OCI-LY1 (cell line): ENCODE data around the gene RCC1.

Experiments used
- H2AFZ ChIP-seq: fragments of 200-600 bp; sonication (generic), shearing (Covaris generic); 2 replicates; pipeline ENCODE4 v1.6.0; 2014; ENCODE audit warnings: antibody characterized with exemption, mild to moderate bottlenecking, low read length
- H3F3A ChIP-seq: fragments of 200-600 bp; sonication (generic), shearing (Covaris generic); 2 replicates; pipeline ENCODE4 v1.6.0; 2014; ENCODE audit warnings: mild to moderate bottlenecking, antibody characterized with exemption, low read length, moderate library complexity; ENCODE audit not compliant: insufficient read depth
- H3K27ac ChIP-seq: fragments of 200-600 bp; sonication (generic); 2 replicates; pipeline ENCODE4 v1.5.1; 2014; ENCODE audit warnings: low read length, mixed run types, mild to moderate bottlenecking, low read depth; ENCODE audit not compliant: poor library complexity, severe bottlenecking
- H3K27me3 ChIP-seq: fragments of 200-600 bp; sonication (generic); 2 replicates; pipeline ENCODE4 v1.6.0; 2014; ENCODE audit warnings: antibody characterized with exemption, mild to moderate bottlenecking, low read length, moderate library complexity; ENCODE audit not compliant: insufficient read depth
- H3K36me3 ChIP-seq: fragments of 200-600 bp; sonication (generic); 2 replicates; pipeline ENCODE4 v1.6.1; 2014; ENCODE audit warnings: mild to moderate bottlenecking, antibody characterized with exemption, low read length, moderate library complexity, mixed read lengths; ENCODE audit not compliant: insufficient read depth
- H3K4me1 ChIP-seq: fragments of 200-600 bp; sonication (generic); 2 replicates; pipeline ENCODE4 v1.5.1; 2014; ENCODE audit warnings: mild to moderate bottlenecking, low read length, moderate library complexity; ENCODE audit not compliant: insufficient read depth, severe bottlenecking
- H3K4me2 ChIP-seq: fragments of 200-600 bp; sonication (generic), shearing (Covaris generic); 2 replicates; pipeline ENCODE4 v1.6.1; 2014; ENCODE audit warnings: low read length
- H3K4me3 ChIP-seq: fragments of 200-600 bp; sonication (generic); 2 replicates; pipeline ENCODE4 v1.5.1; 2014; ENCODE audit warnings: low read length, low read depth, mild to moderate bottlenecking, mixed read lengths; ENCODE audit not compliant: poor library complexity, severe bottlenecking
- H3K79me2 ChIP-seq: fragments of 200-600 bp; shearing (Covaris generic); 2 replicates; pipeline ENCODE4 v1.6.1; 2016; ENCODE audit warnings: mixed run types, low read length, mixed read lengths; ENCODE audit not compliant: insufficient read depth
- H3K9ac ChIP-seq: fragments of 200-600 bp; sonication (generic), shearing (Covaris generic); 2 replicates; pipeline ENCODE4 v1.6.1; 2014; ENCODE audit warnings: mild to moderate bottlenecking, low read length, mixed read lengths
- H3K9me2 ChIP-seq: fragments of 200-600 bp; sonication (generic), shearing (Covaris generic); 2 replicates; pipeline ENCODE4 v1.6.1; 2014; ENCODE audit warnings: low read depth, mild to moderate bottlenecking, low read length, mixed read lengths
- H3K9me3 ChIP-seq: fragments of 200-600 bp; shearing (Covaris generic); 2 replicates; pipeline ENCODE4 v1.6.1; 2014; ENCODE audit warnings: low read length, mixed read lengths
- H4K20me1 ChIP-seq: fragments of 200-600 bp; sonication (generic), shearing (Covaris generic); 2 replicates; pipeline ENCODE4 v1.6.0; 2016; ENCODE audit warnings: mild to moderate bottlenecking, low read length; ENCODE audit not compliant: insufficient read depth
- CTCF ChIP-seq: fragments of 200-600 bp; sonication (generic), shearing (Covaris generic); IDR thresholded peaks from 2 replicates; pipeline ENCODE4 v1.5.1; 2017; ENCODE audit warnings: mild to moderate bottlenecking, antibody characterized with exemption, low read length, moderate library complexity, mixed read lengths
- EZH2 ChIP-seq: fragments of 200-600 bp; sonication (generic), shearing (Covaris generic); IDR thresholded peaks from 2 replicates; pipeline ENCODE4 v1.8.0; 2017; ENCODE audit warnings: borderline replicate concordance, mixed run types, mild to moderate bottlenecking, antibody characterized with exemption, low read length, moderate library complexity, mixed read lengths

Gene RCC1

DNA sequence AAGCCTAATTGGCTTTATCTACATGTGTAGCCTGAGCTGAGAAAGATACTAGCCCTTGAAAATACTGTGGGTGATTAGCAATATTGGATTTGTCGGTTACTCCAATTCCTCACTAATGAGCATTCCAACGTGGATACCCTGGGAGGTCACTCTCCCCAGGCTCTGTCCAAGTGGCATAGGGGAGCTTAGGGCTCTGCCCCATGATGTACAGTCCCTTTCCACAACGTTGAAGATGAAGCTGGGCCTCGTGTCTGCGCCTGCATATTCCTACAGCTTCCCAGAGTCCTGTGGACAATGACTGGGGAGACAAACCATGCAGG lies 2.6 kb downstream of the RCC1 start:
- peaks cover 25% of the 10 kb centered on the region for H3K79me2 ChIP-seq
- peak overlapping the region; percentile 96 for H3K4me2 ChIP-seq
- H3F3A ChIP-seq, result peaks cover 45% of the 10 kb centered on the region
- peaks cover 74% of the 10 kb centered on the region for H3K36me3 ChIP-seq
- TF ChIP-seq CTCF (no peak), EZH2 (no peak)
- H3K9me3 ChIP-seq, result no peaks in the 10 kb centered on the region
- peak overlapping the region; percentile 81 for H3K9ac ChIP-seq
- H2AFZ ChIP-seq, result no peak overlapping the region
- peaks cover 46% of the 10 kb centered on the region for H3K4me1 ChIP-seq
- H4K20me1 ChIP-seq, result no peaks in the 10 kb centered on the region
- peak overlapping the region; percentile 89 for H3K4me3 ChIP-seq
- peak overlapping the region; percentile 88 for H3K27ac ChIP-seq
- H3K9me2 ChIP-seq, result no peaks in the 10 kb centered on the region
- H3K27me3 ChIP-seq, result no peaks in the 10 kb centered on the region

DNA sequence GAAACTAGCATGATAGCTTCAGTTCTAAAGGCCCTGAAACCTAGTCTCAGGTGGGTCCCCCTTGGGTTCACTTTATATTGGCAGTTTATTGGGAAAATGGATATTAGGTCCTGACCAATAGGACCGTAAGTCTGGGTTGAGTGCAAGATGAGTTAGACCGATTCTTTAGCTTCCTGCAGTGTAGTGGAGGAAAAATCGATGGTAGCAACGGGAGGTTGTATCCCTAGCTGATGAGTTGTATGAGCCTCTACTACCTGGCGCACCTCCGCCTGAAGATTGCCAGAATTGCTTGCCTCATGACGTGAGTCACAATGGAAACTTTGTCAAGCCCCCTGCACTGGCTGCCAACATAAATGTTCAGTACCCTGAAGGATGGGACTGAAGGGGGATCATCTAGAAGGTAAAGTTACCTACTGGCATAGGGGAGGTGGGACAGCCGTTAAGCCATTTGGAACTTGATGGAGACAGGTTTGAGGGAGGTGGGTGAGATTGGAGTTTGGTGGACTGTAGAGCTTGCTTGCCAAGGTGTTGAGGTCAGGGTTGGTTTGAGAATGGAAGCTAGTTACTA lies 3.9 kb downstream of the RCC1 start:
- Histone ChIP-seq H3K4me3 (peak overlapping the region; percentile 89), H3F3A (peaks cover 45% of the 10 kb centered on the region), H3K79me2 (peaks cover 25% of the 10 kb centered on the region), H3K9me3 (no peaks in the 10 kb centered on the region), H2AFZ (no peak overlapping the region), H3K4me2 (peak overlapping the region; percentile 96), H3K9me2 (no peaks in the 10 kb centered on the region), H3K36me3 (peaks cover 82% of the 10 kb centered on the region), H3K9ac (peak overlapping the region; percentile 81), H3K4me1 (peaks cover 44% of the 10 kb centered on the region), H4K20me1 (no peaks in the 10 kb centered on the region), H3K27me3 (no peaks in the 10 kb centered on the region), H3K27ac (peak overlapping the region; percentile 88)
- TF ChIP-seq CTCF, result no peak
- TF ChIP-seq EZH2, result no peak

DNA sequence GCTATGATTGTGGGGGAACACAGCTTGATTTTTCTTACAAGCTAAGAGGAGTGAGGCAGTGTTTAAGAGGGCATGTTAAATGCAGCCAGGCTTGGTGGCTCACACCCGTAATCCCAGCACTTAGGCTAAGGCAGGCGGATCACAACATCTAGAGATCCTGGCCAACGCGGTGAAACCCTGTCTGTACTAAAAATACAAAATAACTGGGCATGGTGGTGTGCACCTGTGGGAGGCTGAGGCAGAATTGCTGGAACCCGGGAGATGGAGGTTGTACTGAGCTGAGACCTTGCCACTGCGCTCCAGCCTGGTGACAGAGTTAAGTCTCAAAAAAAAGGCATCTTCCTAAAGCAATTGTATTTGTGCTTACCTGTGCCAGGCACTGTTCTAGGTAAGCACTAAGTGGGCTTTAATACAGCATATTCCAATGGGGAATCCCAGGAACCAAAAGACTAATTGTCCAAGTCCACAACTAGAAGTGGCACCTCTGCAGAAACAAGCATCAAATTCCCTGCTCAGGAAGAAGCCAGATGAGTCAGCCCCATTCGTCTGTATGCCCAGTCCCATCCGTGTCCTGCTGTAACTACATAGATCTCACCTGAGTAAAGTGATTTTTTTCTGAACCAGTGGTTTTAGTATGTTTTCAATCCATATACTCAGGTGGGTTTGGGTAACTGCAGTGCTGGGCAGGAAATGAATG lies 4.6 kb downstream of the RCC1 start:
- Histone ChIP-seq H4K20me1 (no peaks in the 10 kb centered on the region), H3K9ac (peak overlapping the region; percentile 81; the same call in 1 of the 2 replicates), H3K9me2 (no peaks in the 10 kb centered on the region), H2AFZ (no peak overlapping the region), H3K9me3 (no peaks in the 10 kb centered on the region), H3K36me3 (peaks cover 84% of the 10 kb centered on the region), H3K4me3 (peak overlapping the region; percentile 89), H3K4me1 (peaks cover 41% of the 10 kb centered on the region), H3F3A (peaks cover 45% of the 10 kb centered on the region), H3K27ac (peak overlapping the region; percentile 88), H3K79me2 (peaks cover 25% of the 10 kb centered on the region), H3K27me3 (no peaks in the 10 kb centered on the region), H3K4me2 (peak overlapping the region; percentile 96)
- TF ChIP-seq CTCF, result no peak
- no peak for TF ChIP-seq EZH2
